ENCODE results near the gene TNFRSF17.

TNFRSF17 gene

DNA sequence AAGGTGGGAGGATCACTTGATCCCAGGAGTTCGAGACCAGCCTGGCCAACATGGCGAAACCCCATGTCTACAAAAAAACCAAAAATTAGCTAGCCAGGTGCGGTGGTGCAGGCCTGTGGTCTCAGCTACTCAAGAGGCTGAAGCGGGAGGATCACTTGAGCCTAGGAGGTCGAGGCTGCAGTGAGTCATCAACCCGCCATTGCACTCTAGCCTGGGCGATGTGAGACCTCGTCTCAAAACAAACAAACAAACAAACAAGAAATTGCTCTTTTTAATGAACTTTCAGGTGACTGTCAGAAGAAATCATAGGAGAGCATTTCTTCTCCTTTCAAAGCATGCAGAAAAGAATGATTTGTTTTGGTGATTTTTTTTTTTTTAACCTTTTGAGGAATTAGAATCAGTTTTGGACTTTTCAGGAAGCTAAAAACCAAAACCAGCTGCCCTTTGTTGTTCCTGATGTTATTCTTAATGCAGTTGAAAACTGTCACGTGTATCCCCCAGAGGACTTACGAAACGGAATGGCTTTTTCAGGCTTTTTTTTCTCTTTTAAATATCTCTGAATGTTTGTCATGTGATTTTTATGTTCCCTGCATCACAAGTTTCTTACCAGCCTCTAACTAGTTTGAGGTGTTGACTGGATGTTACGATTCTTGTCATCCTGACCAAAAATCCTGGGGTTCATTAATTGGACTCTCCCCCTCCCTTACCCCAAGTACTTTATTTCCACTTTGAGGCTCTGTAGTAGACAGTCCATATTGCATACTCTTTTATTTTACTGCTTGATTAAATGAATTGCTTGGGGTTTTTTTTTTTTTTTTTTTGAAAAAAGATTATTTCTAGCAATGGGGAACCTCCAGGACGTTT, 45.6 kb downstream of the TNFRSF17 start:
- no peak overlapping the region for H3K4me3 ChIP-seq (ENCODE audit: low read depth, low read length)
- TF ChIP-seq, protein P1, sequence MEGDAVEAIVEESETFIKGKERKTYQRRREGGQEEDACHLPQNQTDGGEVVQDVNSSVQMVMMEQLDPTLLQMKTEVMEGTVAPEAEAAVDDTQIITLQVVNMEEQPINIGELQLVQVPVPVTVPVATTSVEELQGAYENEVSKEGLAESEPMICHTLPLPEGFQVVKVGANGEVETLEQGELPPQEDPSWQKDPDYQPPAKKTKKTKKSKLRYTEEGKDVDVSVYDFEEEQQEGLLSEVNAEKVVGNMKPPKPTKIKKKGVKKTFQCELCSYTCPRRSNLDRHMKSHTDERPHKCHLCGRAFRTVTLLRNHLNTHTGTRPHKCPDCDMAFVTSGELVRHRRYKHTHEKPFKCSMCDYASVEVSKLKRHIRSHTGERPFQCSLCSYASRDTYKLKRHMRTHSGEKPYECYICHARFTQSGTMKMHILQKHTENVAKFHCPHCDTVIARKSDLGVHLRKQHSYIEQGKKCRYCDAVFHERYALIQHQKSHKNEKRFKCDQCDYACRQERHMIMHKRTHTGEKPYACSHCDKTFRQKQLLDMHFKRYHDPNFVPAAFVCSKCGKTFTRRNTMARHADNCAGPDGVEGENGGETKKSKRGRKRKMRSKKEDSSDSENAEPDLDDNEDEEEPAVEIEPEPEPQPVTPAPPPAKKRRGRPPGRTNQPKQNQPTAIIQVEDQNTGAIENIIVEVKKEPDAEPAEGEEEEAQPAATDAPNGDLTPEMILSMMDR (IDR thresholded peaks at IDR 0.05; ENCODE audit: borderline replicate concordance, insufficient read depth, low read depth, low read length): no peak

DNA sequence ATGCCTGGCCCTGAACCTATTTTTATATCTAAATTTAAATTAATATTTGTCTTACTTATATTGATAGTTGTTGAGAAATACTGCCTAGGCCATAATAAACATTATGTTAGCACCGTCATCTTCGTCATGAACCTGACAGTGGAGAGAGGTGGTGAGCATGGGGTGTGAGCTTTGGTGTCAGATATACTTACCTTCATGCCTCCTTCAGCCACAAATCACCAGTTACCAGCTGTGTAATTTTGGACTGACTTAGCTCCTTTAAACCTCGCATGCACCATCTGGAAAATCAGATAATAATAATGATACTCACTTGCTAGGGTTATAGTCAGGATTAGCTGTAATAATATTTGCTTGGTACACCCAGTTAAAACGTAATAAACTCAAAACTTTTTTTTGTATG, 46.6 kb downstream of the TNFRSF17 start:
- no peak overlapping the region for H3K4me3 ChIP-seq (ENCODE audit: low read depth, low read length)

DNA sequence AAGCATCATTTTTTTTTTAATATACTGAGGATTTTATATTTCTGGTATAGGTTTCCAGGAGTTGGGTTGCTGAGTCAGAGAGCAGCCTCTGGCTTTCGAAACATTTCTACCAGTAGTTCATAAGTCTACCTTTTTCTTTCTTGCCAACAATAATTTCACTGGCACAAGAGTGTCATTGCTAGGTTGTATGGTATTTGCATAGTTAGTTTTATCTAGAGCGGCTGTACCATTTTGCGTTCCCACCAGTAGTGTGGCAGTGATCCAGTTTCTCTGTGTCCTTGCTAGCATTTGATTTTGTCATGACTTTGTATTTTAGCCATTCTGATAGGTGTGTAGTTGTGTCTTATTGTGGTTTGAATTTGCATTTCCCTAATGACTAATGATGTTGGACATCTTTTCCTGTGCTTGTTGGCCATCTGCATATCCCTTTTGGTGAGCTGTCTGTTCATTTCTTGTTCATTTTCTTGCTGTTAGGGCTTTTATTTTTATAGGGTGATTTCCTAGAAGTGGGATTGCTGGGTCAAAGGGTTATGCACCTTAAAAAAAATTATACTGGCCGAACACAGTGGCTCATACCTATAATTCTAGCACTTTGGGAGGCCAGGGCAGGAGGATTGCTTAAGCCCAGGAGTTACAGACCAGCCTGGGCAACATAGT, 51.4 kb downstream of the TNFRSF17 start:
- TF ChIP-seq, protein P1 (IDR thresholded peaks at IDR 0.05; ENCODE audit: borderline replicate concordance, insufficient read depth, low read depth, low read length): no peak
- H3K4me3 ChIP-seq (ENCODE audit: low read depth, low read length): no peak overlapping the region

More for the DNA sequence above, 46.6 kb downstream of the TNFRSF17 start:
- TF ChIP-seq, protein P1 (IDR thresholded peaks at IDR 0.05; ENCODE audit: borderline replicate concordance, insufficient read depth, low read depth, low read length): no peak

DNA sequence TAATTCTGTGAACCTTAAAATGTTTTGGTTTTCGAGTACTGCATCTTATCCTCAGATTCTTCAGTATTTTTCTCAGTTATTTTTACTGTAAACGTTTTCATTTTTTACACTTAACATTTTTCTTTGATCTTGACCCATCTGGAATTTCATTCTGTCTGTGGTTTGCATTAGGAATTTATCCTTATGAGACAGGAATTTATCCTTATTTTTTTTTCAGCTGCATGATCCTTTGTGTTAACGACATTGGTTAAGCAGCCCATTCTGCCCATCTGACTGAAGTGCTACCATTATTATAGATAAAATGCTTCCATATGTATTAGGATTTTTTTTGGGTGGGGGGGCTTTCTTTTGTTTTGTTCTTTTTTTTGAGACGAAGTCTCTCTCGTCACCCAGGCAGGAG, 52.5 kb downstream of the TNFRSF17 start:
- TF ChIP-seq, protein P1 (IDR thresholded peaks at IDR 0.05; ENCODE audit: borderline replicate concordance, insufficient read depth, low read depth, low read length): no peak

More for the DNA sequence above, 52.5 kb downstream of the TNFRSF17 start:
- no peak overlapping the region for H3K4me3 ChIP-seq (ENCODE audit: low read depth, low read length)

Measured in GM12875 (cell line).